T follicular helper cell (primary cell): Measurements from ENCODE around the gene TSPAN9.

ENCODE experiments used
- DNase-seq: peaks from one replicate; pipeline ENCODE4 v3.0.0-alpha.2; 2020; ENCODE audit warnings: low read depth

The TSPAN9 gene

DNA sequence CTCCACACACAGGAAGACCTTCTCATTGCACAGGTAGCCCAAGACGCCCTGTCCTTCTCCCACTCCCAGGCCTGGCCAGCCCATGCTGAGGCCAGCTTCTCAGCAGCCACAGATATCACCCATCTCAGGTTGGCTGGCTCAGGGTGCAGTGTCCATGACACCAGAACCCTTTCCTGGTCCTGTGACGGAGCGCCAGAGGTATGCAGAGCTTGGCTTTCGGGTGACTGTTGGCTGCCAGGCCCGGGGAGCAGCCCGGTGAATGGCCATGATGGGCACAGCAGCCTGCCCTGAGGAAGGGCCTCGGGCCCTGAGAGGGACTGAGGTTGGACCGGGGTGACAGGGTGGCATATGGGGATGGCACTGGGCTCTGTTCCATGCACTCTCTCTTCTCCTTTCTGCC lies 173.4 kb downstream of the TSPAN9 start:
- no peak for DNase-seq

- DNase-seq, result no peak
These were observed 173.9 kb downstream of the TSPAN9 start for GRCh38 chr12:3251067-3251466.

DNA sequence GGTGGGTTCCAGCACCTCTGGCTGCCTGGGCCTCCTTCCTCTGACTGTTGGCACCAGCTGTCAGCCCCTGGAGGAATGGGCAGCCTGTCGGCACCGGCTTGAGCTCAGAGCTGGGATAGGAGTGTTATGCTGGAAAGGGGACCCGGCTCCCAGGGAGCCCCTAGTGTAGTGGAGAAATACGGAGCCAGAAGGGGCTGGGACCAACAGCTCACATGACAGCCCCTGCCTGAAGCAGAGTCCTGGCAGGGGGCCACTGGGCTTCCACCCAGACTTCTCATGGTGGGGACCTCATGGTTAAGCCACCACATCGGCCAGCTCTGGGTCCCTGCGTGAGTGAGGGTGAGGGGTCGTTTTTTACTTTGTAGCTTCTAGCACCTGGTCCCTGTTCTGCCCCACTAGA lies 174.5 kb downstream of the TSPAN9 start:
- no peak for DNase-seq

DNA sequence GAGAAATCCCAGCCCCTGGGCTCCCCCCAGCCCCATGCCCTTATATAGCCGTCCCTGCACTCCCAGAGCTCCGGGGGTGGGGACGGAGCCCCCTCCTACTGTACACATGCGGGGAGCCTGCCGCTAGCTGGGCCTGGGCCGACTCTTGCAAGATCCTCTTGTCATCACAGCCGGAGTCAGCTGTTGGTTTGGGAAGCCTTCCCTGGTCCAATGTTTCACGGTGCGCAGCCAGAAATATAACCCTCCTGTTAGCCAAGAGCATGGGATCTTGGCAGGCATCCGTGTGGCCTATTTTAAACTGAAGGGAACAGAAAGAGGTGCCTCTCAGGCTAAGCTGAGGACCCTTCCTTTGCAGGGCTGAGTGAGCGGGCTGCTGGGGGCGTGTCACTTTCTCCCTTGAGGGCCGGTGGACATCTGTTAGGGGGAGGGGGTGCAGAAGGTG lies 175.3 kb downstream of the TSPAN9 start:
- no peak for DNase-seq

- no peak for DNase-seq
These were observed 176.6 kb downstream of the TSPAN9 start for GRCh38 chr12:3253682-3254275.

- DNase-seq, result no peak
These were observed 177.9 kb downstream of the TSPAN9 start for GRCh38 chr12:3255057-3255456.

DNA sequence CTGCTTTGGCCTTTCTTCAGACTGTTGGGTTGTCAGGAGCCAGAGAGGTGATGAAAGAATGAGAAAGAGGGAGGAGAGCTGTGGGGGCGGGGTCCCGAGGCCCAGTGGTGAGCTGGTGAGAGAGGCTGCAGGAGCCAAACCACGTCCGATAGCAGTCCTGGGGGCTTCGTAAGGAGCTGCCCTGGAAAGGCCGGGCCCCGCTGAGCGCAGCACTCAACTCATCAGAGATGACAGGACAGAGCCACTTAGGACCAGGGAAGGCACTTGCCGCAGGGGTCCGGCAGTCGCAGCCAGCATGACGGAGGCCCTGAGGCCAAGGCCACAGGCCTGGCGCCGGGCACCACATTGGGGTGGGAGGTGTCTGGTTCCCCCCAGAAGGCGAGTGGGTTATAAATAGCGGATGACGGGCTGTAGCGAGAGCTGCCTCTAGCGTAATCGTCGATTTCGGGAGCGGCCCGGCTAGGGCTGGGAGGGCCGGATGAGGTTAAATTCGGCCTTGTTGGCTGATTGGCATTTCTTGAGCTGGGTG lies 179.0 kb downstream of the TSPAN9 start:
- no peak for DNase-seq

- no peak for DNase-seq
These were observed 180.2 kb downstream of the TSPAN9 start for GRCh38 chr12:3257411-3257810.

DNA sequence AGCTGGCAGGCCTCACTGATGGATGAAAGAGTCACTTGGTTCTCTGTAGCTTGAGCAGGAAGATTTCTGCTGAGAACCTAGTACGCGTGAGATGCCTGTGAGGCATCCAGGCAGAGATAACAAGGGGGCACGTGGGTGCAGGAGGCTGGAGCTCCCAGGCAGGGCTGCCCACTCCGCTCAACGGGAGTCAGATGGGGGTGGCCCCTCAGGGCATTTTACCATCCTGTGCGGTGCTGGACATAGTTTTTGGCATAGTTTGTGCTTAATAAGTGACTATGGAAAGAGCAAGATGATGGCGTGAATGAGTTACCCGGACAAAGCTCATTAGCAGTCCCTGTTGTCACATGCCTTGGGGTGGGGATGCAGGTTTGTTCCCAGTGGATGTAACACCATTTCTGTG lies 182.8 kb downstream of the TSPAN9 start:
- no peak for DNase-seq

GRCh38 chr12:3261782-3262359 lies 184.7 kb downstream of the TSPAN9 start:
- DNase-seq, result no peak

DNA sequence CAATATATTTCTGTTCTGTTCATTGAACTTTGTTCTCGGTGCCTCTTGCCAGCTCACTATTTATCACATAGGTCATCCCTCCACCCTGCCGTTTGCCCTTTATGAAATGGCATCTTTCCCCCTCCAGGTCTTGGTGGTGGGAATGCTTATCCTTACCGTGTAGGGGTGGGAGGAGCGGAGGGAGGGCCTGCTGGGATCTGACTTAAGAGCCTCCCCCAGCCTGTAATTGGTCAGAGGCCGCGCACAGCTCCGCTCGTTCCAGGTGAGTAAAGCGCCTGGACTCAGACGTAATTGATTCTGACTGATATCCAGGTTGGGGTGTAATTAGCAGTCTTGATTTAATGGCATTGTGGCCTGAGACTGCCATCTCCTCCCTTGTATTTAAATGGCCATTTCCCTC lies 185.3 kb downstream of the TSPAN9 start:
- no peak for DNase-seq

- no peak for DNase-seq
These were observed 186.1 kb downstream of the TSPAN9 start for GRCh38 chr12:3263282-3263681.

- no peak for DNase-seq
These were observed 187.1 kb downstream of the TSPAN9 start for GRCh38 chr12:3263939-3264922.

- DNase-seq, result no peak
These were observed 188.2 kb downstream of the TSPAN9 start for GRCh38 chr12:3265406-3265805.

DNA sequence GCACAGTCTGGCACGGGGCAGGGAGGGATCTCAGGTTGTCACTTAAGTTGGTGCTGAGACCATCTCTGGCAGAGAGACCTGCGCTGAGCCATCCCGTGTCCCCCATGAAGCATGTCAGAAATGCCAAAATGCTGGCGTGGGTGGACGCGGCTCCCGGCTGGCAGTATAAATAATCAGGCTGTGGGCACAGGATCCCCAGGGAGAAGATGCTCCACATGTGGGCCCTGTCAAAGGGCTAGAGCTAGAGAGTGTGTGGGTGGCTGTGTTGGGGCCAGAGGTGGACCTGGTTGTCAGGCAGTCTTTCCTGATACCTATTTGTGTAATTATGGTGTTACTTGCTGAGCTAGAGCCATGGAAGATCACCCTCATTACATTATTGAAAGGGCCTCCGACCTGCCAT lies 189.5 kb downstream of the TSPAN9 start:
- DNase-seq, result no peak

GRCh38 chr12:3267690-3268089 lies 190.5 kb downstream of the TSPAN9 start:
- DNase-seq, result no peak

GRCh38 chr12:3269594-3269993 lies 192.4 kb downstream of the TSPAN9 start:
- DNase-seq, result no peak

DNA sequence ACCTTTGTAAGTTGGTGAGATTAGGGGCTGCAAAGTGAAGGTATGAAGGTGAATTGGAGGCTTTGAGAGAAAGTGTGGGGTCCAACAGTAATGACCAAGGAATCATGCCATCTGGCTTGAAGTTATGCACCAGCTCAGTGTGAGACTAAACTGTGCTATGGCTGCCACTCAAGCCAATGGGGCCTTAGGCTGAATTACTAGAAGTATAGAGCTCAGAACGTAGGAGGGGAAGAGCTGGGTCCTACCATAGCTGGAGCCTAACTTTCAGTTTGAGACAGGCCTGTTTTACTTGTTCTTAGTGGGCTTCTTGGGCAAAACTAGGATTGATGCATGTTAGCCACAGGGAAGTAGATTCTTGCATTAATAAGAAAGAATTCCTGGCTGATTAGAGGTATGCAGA lies 194.0 kb downstream of the TSPAN9 start:
- DNase-seq, result no peak

GRCh38 chr12:3271639-3272038 lies 194.5 kb downstream of the TSPAN9 start:
- no peak for DNase-seq

GRCh38 chr12:3272958-3273357 lies 195.8 kb downstream of the TSPAN9 start:
- DNase-seq, result no peak

DNA sequence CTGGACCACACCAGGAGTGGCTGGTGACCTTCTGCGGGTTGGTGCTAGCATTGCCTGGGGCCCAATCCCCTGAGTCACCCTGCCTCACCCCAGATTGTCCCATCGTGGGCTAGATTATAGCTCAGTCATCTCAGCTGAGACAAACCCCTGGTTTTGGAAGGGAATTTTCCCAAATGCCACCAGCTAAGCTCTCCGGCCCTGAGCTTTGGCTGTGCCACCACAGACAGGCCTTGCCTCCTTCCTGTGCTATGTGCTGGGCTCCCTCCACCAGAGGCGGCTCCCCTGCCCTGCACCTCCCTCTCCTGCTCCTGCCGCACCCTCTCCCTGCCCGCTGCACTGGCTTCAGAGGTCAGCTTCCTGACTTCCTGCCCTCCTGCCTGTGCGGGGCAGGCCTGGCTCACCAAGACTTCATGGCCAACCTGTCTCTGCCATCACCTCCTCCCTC lies 196.3 kb downstream of the TSPAN9 start:
- DNase-seq, result no peak

- DNase-seq, result no peak
These were observed 197.5 kb downstream of the TSPAN9 start for GRCh38 chr12:3274664-3275063.
